Liver (tissue), 9 donors: ENCODE data around the gene GFM2. TPM values are rescaled to one million over a fixed set of nuclear protein-coding genes. Genes with fewer than 3 reads are reported as not detected.

Source experiments
- DNase-seq: peaks from one replicate; pipeline ENCODE4 v3.0.0-alpha.2; 2017; ENCODE audit warnings: low spot score
- H3K27ac ChIP-seq, 2 donors: one replicate each; pipeline ENCODE4 v1.7.0; 2013; ENCODE audit warnings: inconsistent platforms in 2 of 2, low read length in 2 of 2, control low read depth in 1 of 2, low read depth in 1 of 2, mild to moderate bottlenecking in 1 of 2
- H3K27me3 ChIP-seq, 4 donors: one replicate each; pipeline versions ENCODE4 v1.6.1 to v1.7.0; 2013; ENCODE audit warnings: low read length in 3 of 4, inconsistent platforms in 1 of 4, mild to moderate bottlenecking in 1 of 4, moderate library complexity in 1 of 4; ENCODE audit not compliant: control insufficient read depth in 4 of 4, insufficient read depth in 4 of 4
- H3K36me3 ChIP-seq, 4 donors: one replicate each; pipeline versions ENCODE4 v1.6.1 to v1.7.0; 2013; ENCODE audit warnings: low read length in 3 of 4, mild to moderate bottlenecking in 3 of 4, low read depth in 1 of 4, moderate library complexity in 1 of 4; ENCODE audit not compliant: control insufficient read depth in 4 of 4, insufficient read depth in 3 of 4
- H3K4me1 ChIP-seq, 4 donors: one replicate each; pipeline versions ENCODE4 v1.6.1 to v1.7.0; 2013; ENCODE audit warnings: low read length in 3 of 4, mild to moderate bottlenecking in 3 of 4, moderate library complexity in 1 of 4; ENCODE audit not compliant: control insufficient read depth in 4 of 4, insufficient read depth in 4 of 4
- H3K4me3 ChIP-seq, 3 donors: one replicate each; pipeline versions ENCODE4 v1.6.1 to v1.7.0; 2013; ENCODE audit warnings: low read length in 3 of 3, control low read depth in 1 of 3, low read depth in 1 of 3, mild to moderate bottlenecking in 1 of 3
- H3K9ac ChIP-seq, 2 donors: one replicate each; pipeline ENCODE4 v1.7.0; 2013; ENCODE audit warnings: low read length in 2 of 2, mild to moderate bottlenecking in 2 of 2, moderate library complexity in 2 of 2, control low read depth in 1 of 2, low read depth in 1 of 2
- H3K9me3 ChIP-seq, 4 donors: one replicate each; pipeline versions ENCODE4 v1.6.1 to v1.7.0; 2013; ENCODE audit warnings: low read length in 3 of 4; ENCODE audit not compliant: control insufficient read depth in 4 of 4
- EGR1 ChIP-seq, 2 donors: IDR thresholded peaks; 2 replicates each; pipeline ENCODE4 v1.6.1; 2016 to 2018; ENCODE audit warnings: antibody characterized with exemption in 2 of 2, low read depth in 2 of 2
- FOXA1 ChIP-seq: IDR thresholded peaks from 2 replicates; pipeline ENCODE4 v1.6.1; 2016; ENCODE audit warnings: antibody characterized with exemption
- FOXA2 ChIP-seq: IDR thresholded peaks from 2 replicates; pipeline ENCODE4 v1.6.1; 2016; ENCODE audit warnings: antibody characterized with exemption
- GABPA ChIP-seq, 2 donors: IDR thresholded peaks in 1 of 2; conservative IDR thresholded peaks in 1 of 2; 2 replicates each; pipeline ENCODE4 v1.6.1; 2016; ENCODE audit warnings: antibody characterized with exemption in 2 of 2, mild to moderate bottlenecking in 1 of 2, moderate library complexity in 1 of 2
- HNF4A ChIP-seq, 2 donors: conservative IDR thresholded peaks; 2 replicates each; pipeline ENCODE4 v1.6.1; 2016; ENCODE audit warnings: antibody characterized with exemption in 2 of 2, mild to moderate bottlenecking in 2 of 2
- HNF4G ChIP-seq: IDR thresholded peaks from 2 replicates; pipeline ENCODE4 v1.6.1; 2016; ENCODE audit warnings: antibody characterized with exemption
- JUND ChIP-seq, 2 donors: IDR thresholded peaks; 2 replicates each; pipeline ENCODE4 v1.6.1; 2016; ENCODE audit warnings: antibody characterized with exemption in 2 of 2
- NR2F2 ChIP-seq: IDR thresholded peaks from 2 replicates; pipeline ENCODE4 v1.6.1; 2016; ENCODE audit warnings: antibody characterized with exemption
- RAD21 ChIP-seq, 2 donors: IDR thresholded peaks; 2 replicates each; pipeline ENCODE4 v1.6.1; 2016; ENCODE audit warnings: antibody characterized with exemption in 2 of 2, mild to moderate bottlenecking in 2 of 2
- RXRA ChIP-seq, 2 donors: IDR thresholded peaks; 2 replicates each; pipeline ENCODE4 v1.6.1; 2017 to 2018; ENCODE audit warnings: antibody characterized with exemption in 2 of 2, mild to moderate bottlenecking in 1 of 2
- SP1 ChIP-seq: IDR thresholded peaks from 2 replicates; pipeline ENCODE4 v1.6.1; 2018; ENCODE audit warnings: antibody characterized with exemption, mild to moderate bottlenecking
- TAF1 ChIP-seq: conservative IDR thresholded peaks from 2 replicates; pipeline ENCODE4 v1.6.1; 2016; ENCODE audit warnings: antibody characterized with exemption, mild to moderate bottlenecking
- YY1 ChIP-seq: IDR thresholded peaks from 2 replicates; pipeline ENCODE4 v1.6.1; 2016; ENCODE audit warnings: antibody characterized with exemption, mild to moderate bottlenecking
- WGBS: extraction: QIAGEN DNeasy Blood & Tissue Kit; methylation state at CpG from one replicate; pipeline ENCODE4 v1.1.7; 2013; 5-methylcytosine and 5-hydroxymethylcytosine counted together
- polyA plus RNA-seq, 2 donors: library from polyadenylated mRNA; stranded (reverse) in 1 of 2; unstranded in 1 of 2; fragments of 200-250 nt in 1 of 2; fragments of >200 nt in 1 of 2; fragmentation: Nextera tagmentation in 1 of 2; extraction: Ambion mirVana in 1 of 2; gene quantifications; one replicate each; pipeline versions ENCODE4 v1.2.1 to v1.2.3, GENCODE V29; 2013 to 2015
- total RNA-seq, 2 donors: library from RNA; depleted of rRNA; stranded (reverse); fragments of >200 nt; gene quantifications; one replicate each; pipeline ENCODE4 v1.2.3, GENCODE V29; 2014
- TF ChIP-seq, protein P1 (sequence below): IDR thresholded peaks from 2 replicates; pipeline ENCODE4 v1.6.1; 2016; ENCODE audit warnings: antibody characterized with exemption, mild to moderate bottlenecking
- TF ChIP-seq, protein P2 (sequence below): fragments of 150-350 bp; IDR thresholded peaks from 2 replicates; pipeline ENCODE4 v1.5.1; 2017; ENCODE audit warnings: improper control_type of control experiment, low read depth, low read length; ENCODE audit not compliant: missing input control
- TF ChIP-seq, protein P3 (sequence below): IDR thresholded peaks from 2 replicates; pipeline ENCODE4 v1.6.1; 2016; ENCODE audit warnings: antibody characterized with exemption
- TF ChIP-seq, protein P4 (sequence below): IDR thresholded peaks from 2 replicates; pipeline ENCODE4 v1.6.1; 2016; ENCODE audit warnings: antibody characterized with exemption
- TF ChIP-seq, protein P5 (sequence below): IDR thresholded peaks from 2 replicates; pipeline ENCODE4 v1.6.1; 2016; ENCODE audit warnings: antibody characterized with exemption
- donor health status: healthy.
- donor health status: healthy.
- donor health status: healthy.
- donor health status: healthy.
- donor health status: healthy.

Gene GFM2
- total and polyA plus RNA-seq, 4 donors = 14.6 to 41.0 (median 24.7) TPM

DNA sequence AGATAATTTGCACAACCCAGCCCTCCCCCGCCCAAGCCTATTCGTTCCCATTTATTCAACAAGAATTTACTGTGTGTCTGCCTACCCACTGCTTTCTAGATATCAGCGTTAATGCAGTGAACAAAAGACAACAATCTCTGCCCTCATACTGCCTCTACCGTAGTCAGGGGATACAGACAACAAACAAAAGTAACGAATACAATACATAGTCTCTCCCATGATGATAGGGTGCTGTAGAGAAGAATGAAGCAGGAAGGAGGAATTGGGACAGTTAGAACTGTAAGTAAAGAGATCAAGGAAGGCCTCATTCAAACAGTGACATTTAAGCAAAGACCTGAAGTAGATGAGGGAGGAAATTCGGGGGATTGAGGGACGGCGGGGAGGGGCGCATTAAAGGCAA, 1.7 kb downstream of the GFM2 start:
- Histone ChIP-seq H3K27me3 (no peaks in the 10 kb centered on the region), H3K4me3 (no peak overlapping the region), H3K27ac (no peak overlapping the region), H3K9ac (peak overlapping the region in 1 of 2 donors; percentile 27), H3K36me3 (peaks cover 3 to 26% (median 14%) of the 10 kb centered on the region in 4 donors), H3K4me1 (peaks cover 6 to 26% (median 23%) of the 10 kb centered on the region in 4 donors), H3K9me3 (no peaks in the 10 kb centered on the region)
- TF ChIP-seq JUND (IDR thresholded peaks at IDR 0.05) (no peak), NR2F2 (no peak), RXRA (IDR thresholded peaks at IDR 0.05) (no peak), SP1 (no peak), TAF1 (no peak), RAD21 (IDR thresholded peaks at IDR 0.05) (no peak), HNF4G (no peak), YY1 (no peak), GABPA (IDR thresholded peaks at IDR 0.05 in 1 of 2, conservative IDR thresholded peaks at IDR 0.05 in 1 of 2) (no peak), FOXA1 (no peak), HNF4A (conservative IDR thresholded peaks at IDR 0.05) (no peak), EGR1 (IDR thresholded peaks at IDR 0.05; ENCODE audit: low read depth in 2 of 2) (no peak), FOXA2 (no peak)
- TF ChIP-seq, protein P1, sequence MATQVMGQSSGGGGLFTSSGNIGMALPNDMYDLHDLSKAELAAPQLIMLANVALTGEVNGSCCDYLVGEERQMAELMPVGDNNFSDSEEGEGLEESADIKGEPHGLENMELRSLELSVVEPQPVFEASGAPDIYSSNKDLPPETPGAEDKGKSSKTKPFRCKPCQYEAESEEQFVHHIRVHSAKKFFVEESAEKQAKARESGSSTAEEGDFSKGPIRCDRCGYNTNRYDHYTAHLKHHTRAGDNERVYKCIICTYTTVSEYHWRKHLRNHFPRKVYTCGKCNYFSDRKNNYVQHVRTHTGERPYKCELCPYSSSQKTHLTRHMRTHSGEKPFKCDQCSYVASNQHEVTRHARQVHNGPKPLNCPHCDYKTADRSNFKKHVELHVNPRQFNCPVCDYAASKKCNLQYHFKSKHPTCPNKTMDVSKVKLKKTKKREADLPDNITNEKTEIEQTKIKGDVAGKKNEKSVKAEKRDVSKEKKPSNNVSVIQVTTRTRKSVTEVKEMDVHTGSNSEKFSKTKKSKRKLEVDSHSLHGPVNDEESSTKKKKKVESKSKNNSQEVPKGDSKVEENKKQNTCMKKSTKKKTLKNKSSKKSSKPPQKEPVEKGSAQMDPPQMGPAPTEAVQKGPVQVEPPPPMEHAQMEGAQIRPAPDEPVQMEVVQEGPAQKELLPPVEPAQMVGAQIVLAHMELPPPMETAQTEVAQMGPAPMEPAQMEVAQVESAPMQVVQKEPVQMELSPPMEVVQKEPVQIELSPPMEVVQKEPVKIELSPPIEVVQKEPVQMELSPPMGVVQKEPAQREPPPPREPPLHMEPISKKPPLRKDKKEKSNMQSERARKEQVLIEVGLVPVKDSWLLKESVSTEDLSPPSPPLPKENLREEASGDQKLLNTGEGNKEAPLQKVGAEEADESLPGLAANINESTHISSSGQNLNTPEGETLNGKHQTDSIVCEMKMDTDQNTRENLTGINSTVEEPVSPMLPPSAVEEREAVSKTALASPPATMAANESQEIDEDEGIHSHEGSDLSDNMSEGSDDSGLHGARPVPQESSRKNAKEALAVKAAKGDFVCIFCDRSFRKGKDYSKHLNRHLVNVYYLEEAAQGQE = no peak
- TF ChIP-seq, protein P2, sequence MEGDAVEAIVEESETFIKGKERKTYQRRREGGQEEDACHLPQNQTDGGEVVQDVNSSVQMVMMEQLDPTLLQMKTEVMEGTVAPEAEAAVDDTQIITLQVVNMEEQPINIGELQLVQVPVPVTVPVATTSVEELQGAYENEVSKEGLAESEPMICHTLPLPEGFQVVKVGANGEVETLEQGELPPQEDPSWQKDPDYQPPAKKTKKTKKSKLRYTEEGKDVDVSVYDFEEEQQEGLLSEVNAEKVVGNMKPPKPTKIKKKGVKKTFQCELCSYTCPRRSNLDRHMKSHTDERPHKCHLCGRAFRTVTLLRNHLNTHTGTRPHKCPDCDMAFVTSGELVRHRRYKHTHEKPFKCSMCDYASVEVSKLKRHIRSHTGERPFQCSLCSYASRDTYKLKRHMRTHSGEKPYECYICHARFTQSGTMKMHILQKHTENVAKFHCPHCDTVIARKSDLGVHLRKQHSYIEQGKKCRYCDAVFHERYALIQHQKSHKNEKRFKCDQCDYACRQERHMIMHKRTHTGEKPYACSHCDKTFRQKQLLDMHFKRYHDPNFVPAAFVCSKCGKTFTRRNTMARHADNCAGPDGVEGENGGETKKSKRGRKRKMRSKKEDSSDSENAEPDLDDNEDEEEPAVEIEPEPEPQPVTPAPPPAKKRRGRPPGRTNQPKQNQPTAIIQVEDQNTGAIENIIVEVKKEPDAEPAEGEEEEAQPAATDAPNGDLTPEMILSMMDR = no peak
- TF ChIP-seq, protein P3, sequence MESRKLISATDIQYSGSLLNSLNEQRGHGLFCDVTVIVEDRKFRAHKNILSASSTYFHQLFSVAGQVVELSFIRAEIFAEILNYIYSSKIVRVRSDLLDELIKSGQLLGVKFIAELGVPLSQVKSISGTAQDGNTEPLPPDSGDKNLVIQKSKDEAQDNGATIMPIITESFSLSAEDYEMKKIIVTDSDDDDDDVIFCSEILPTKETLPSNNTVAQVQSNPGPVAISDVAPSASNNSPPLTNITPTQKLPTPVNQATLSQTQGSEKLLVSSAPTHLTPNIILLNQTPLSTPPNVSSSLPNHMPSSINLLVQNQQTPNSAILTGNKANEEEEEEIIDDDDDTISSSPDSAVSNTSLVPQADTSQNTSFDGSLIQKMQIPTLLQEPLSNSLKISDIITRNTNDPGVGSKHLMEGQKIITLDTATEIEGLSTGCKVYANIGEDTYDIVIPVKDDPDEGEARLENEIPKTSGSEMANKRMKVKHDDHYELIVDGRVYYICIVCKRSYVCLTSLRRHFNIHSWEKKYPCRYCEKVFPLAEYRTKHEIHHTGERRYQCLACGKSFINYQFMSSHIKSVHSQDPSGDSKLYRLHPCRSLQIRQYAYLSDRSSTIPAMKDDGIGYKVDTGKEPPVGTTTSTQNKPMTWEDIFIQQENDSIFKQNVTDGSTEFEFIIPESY = no peak
- TF ChIP-seq, protein P4, sequence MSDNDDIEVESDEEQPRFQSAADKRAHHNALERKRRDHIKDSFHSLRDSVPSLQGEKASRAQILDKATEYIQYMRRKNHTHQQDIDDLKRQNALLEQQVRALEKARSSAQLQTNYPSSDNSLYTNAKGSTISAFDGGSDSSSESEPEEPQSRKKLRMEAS = no peak
- TF ChIP-seq, protein P5, sequence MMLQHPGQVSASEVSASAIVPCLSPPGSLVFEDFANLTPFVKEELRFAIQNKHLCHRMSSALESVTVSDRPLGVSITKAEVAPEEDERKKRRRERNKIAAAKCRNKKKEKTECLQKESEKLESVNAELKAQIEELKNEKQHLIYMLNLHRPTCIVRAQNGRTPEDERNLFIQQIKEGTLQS = no peak
- DNase-seq = no peak
- 71% methylated on average over 9 of the region's 9 CpGs for WGBS
